AG09319 (cell line): ENCODE results near the gene NFE2L1.
A peak's percentile ranks its signal among the peaks of the same experiment; 100 is the strongest.

Source experiments
- DNase-seq: peaks from one replicate; pipeline ENCODE4 v3.0.0-alpha.2; 2010; ENCODE audit warnings: low read depth; ENCODE audit errors: extremely low read depth
- TF ChIP-seq, protein P1 (sequence below): IDR thresholded peaks from 2 replicates; pipeline ENCODE4 v1.5.1; 2011; ENCODE audit warnings: low read depth, mild to moderate bottlenecking, inconsistent platforms, low read length, moderate library complexity

Gene NFE2L1

DNA sequence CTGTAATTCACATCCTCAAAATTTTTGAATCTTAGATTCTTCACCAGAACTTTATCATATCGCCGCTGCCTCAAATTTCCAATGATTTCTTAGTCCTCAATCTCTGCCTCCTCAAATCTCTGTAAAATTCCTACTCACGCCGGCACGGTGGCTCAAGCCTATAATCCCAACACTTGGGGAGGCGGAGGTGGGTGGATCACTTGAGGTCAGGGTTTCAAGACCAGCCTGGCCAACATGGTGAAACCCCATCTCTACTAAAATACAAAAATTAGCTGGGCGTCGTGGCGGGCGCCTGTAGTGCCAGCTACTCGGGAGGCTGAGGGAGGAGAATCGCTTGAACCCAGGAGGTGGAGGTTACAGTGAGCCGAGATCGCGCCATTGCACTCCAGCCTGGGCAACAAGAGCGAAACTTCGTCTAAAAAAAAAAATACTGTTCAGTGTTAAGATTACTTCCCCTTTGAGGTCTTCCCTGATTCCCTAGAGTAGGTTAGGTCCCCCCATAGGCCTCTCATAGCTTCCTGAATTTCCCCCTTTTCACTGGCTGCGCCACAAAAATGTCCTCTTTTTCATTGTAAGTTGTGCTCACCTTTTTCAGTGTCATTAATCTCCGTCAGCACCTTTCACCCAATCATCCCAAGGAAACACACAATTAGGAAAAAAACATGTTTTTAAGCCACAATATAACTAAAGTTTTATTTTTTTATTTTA, 54.0 kb downstream of the NFE2L1 start:
- no peak for DNase-seq
- TF ChIP-seq, protein P1, sequence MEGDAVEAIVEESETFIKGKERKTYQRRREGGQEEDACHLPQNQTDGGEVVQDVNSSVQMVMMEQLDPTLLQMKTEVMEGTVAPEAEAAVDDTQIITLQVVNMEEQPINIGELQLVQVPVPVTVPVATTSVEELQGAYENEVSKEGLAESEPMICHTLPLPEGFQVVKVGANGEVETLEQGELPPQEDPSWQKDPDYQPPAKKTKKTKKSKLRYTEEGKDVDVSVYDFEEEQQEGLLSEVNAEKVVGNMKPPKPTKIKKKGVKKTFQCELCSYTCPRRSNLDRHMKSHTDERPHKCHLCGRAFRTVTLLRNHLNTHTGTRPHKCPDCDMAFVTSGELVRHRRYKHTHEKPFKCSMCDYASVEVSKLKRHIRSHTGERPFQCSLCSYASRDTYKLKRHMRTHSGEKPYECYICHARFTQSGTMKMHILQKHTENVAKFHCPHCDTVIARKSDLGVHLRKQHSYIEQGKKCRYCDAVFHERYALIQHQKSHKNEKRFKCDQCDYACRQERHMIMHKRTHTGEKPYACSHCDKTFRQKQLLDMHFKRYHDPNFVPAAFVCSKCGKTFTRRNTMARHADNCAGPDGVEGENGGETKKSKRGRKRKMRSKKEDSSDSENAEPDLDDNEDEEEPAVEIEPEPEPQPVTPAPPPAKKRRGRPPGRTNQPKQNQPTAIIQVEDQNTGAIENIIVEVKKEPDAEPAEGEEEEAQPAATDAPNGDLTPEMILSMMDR = no peak

DNA sequence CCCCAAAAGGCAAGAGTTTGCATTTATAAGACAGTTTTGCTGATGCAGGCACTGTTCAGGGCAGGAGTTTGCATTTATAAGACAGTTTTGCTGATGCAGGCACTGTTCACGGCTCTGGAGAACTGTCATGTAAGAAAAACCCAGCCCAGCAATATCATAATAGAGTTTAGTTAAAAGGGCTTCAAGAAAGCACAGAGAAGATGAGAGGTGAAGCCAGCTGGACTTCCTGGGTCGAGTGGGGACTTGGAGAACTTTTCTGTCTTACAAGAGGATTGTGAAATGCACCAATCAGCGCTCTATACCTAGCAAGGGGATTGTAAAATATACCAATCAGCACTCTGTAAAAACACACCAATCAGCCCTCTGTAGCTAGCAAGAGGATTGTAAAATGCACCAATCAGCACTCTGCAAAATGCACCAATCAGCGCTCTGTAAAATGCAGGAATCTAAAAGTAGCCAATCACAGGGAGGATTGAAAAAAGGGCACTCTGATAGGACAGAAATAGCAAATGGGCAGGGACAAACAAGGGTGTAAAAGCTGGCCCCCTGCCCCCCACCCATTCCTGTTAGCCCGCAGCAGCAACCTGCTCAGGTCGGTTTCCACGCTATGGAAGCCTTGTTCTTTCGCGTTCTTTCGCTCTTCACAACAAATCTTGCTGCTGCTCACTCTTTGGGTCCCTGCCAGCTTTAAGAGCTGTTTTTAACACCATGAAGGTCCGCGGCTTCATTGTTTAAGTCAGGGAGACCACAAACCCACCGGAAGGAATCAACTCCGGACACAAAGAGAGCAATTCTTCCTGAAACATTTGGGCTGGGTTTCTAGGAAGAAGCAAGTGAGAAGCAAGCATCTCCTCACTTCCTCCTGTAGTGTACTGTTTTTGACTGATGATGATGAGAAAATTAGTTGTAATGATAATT, 54.9 kb downstream of the NFE2L1 start:
- DNase-seq = no peak
- TF ChIP-seq, protein P1 = no peak

DNA sequence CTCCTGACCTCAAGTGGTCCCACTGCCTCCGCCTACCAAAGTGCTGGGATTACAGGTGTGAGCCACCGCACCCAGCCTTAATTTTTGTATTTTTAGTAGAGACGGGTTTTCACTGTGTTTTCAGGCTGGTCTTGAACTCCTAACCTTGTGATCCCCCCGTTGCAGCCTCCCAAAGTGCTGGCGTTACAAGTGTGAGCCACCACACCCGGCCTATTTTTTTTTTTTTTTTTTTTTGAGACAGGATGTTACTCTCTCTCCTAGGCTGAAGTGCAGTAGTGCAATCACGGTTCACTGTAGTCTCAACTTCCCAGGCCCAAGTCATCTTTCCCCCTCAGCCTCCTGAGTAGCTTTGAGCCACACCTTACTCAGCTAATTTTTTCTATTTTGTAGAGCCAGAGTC, 56.3 kb downstream of the NFE2L1 start:
- TF ChIP-seq, protein P1 = no peak
- no peak for DNase-seq

DNA sequence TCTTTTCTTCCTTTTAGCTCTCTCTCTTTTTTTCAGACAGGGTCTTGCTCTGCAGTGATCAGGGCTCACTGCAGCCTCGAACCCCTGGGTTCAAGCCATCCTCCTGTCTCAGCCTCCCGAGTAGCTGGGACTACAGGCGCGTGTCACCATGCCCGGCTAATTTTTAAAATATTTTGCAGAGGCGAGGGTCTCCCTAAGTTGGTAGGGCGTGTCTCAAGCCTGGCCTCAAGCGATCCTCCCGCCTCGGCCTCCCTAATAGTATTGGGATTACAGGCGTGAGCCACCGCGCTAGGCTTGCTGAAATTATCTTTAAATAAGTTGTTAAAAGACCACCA, 58.6 kb downstream of the NFE2L1 start:
- TF ChIP-seq, protein P1 = no peak
- DNase-seq = no peak

DNA sequence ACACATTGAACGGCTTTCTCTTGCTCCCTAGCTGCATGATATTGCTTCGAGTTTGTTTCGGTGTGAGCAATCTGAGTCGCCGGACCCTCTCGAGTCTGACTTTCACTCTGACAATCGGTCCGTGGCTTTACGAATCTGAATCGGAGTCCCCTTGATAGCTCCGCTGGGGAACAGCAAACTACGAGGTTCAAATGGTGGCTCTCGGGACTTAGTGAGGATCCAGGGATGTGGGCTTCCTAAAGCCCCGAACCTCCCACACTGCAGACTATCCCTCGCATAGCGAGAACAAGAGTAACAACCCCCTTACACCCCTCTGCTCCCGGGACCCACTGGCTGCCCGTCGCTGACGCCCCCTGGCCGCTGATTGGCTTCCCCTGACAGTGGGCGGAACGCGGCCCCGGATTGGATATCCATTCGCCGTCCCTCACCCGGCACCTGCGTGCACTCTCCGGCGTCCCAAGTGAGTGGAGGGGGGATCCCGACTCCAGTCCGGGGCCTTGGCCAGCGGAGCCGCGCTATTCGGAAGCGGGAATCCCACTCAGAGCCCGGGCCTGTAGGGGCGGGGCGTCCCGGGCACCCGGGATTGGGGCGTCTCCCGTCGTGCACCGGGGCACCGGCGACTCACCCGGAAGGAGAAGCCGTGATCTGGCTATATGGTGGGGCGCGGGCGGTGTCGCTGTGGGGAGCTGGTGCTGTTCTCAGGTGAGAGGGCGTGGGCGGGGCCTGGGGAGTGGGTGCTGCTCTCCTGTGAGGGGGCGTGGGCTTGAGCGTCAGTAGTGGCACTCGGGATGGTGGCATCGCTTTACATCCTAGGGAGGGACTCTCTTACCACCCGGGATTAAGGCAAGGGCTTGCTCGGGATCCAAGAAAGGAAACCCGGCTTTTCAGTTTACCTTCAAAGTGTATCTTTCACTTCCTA, 59.2 kb downstream of the NFE2L1 start, which contains the start of gene SNX11:
TSS of gene SNX11 (plus strand) at position 630 of the 919 bp plus-strand sequence. CDS start 4,278 bp downstream, outside the sequence.
- DNase-seq = peak; percentile 35
- TF ChIP-seq, protein P1 = no peak; the same call in 1 of the 2 replicates

DNA sequence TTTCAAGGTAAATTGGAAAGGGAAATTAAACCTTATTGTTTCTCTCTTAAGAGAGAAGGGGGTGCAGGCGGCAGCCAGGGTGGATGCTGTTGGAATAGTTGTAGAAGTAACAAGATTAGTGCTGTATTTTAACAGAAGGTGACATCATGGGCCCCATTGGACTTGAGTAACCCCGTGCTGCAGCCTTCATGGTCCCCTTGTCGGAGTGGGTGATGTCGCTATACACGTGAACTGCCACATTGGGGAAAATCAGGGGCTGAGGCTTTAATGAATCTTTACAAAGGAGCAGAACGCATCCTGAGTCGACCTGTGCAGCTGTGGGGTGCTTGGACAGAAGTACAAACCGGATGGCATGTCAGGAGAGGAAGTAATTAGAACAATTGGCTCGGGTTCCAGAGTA, 62.6 kb downstream of the NFE2L1 start:
- TF ChIP-seq, protein P1 = no peak
- no peak for DNase-seq
